Measurements from ENCODE around the gene CAPN15.

DNA sequence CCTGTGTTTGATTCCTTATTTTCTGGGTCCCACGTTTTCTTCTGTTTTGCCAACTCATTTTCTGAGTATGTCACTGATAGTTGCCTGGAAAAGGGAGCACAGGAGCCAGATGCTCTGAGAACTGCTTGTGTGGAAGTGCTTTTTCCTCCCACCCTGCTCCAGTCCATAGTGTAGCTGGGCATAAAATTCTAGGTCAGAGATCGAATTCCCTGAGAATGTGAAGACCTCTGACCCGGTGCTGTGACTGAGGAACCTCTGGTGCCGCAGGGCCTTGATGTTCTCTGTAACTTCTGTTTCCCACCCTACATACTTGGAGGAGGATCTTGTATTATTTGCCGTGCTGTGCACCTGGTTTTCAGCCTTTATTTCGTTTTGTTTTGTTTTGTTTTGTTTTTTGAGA lies 19.5 kb upstream of the CAPN15 start:
- no peak for TF ChIP-seq TAF1 (IDR thresholded peaks at IDR 0.05; ENCODE audit: borderline replicate concordance, low read depth, low read length)
- no peak for TF ChIP-seq POLR2A (IDR thresholded peaks at IDR 0.05; ENCODE audit: low read depth, low read length)
- TF ChIP-seq POLR2AphosphoS5 (IDR thresholded peaks at IDR 0.05; ENCODE audit: low read depth, low read length): no peak
